ENCODE data around the gene OARD1. TPM values are rescaled to one million over a fixed set of nuclear protein-coding genes. Genes with fewer than 3 reads are reported as not detected.

Gene OARD1
- total RNA-seq, 1 experiment from 2014 or later = 33.7 TPM

GRCh38 chr6:41100871-41101287 lies 28.7 kb upstream of the OARD1 start:
- Mint-ChIP-seq H3K27me3 (ENCODE audit: low read depth) (peaks cover 6% of the 10 kb centered on the region; the same call in 1 of the 2 replicates), H3K4me1 (peaks cover 18% of the 10 kb centered on the region), H3K9me3 (no peaks in the 10 kb centered on the region), H3K4me3 (peak overlapping the region; percentile 48), H3K36me3 (peaks cover 42% of the 10 kb centered on the region), H3K27ac (peak overlapping the region; percentile 80; the same call in 1 of the 2 replicates)
- POLR2A ChIA-PET = interaction anchor here (0.6 to 1.2 kb wide), 6 partner anchors 8 to 756 kb away, joined by 3 read pairs; partner anchors contain the start of gene NFYA
- peak; percentile 94 for DNase-seq (ENCODE audit: low spot score)
- ATAC-seq = peak; percentile 98
- CTCF ChIA-PET = interaction anchor here (0.6 to 5.8 kb wide), 32 partner anchors 9 to 234 kb away, joined by 3 to 115 read pairs (median 5); partner anchors contain the start of genes NCR2, NFYA, OARD1 and TREML1
- no peak for TF ChIP-seq ATF2 (CRISPR knock-in tag; IDR thresholded peaks at IDR 0.05; ENCODE audit: borderline replicate concordance, low read depth)
- TF ChIP-seq ELF4 (CRISPR knock-in tag; IDR thresholded peaks at IDR 0.05; ENCODE audit: low read depth) = no peak
- TF ChIP-seq, protein P1, sequence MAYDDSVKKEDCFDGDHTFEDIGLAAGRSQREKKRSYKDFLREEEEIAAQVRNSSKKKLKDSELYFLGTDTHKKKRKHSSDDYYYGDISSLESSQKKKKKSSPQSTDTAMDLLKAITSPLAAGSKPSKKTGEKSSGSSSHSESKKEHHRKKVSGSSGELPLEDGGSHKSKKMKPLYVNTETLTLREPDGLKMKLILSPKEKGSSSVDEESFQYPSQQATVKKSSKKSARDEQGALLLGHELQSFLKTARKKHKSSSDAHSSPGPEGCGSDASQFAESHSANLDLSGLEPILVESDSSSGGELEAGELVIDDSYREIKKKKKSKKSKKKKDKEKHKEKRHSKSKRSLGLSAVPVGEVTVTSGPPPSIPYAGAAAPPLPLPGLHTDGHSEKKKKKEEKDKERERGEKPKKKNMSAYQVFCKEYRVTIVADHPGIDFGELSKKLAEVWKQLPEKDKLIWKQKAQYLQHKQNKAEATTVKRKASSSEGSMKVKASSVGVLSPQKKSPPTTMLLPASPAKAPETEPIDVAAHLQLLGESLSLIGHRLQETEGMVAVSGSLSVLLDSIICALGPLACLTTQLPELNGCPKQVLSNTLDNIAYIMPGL (CRISPR knock-in tag; IDR thresholded peaks at IDR 0.05) = peak; percentile 63; the same call in 1 of the 2 replicates
- TF ChIP-seq ETV6 (CRISPR knock-in tag; IDR thresholded peaks at IDR 0.05) = 0 out of 2 replicates have a peak, but pooled peaks have one; percentile 55
- TF ChIP-seq, protein P2, sequence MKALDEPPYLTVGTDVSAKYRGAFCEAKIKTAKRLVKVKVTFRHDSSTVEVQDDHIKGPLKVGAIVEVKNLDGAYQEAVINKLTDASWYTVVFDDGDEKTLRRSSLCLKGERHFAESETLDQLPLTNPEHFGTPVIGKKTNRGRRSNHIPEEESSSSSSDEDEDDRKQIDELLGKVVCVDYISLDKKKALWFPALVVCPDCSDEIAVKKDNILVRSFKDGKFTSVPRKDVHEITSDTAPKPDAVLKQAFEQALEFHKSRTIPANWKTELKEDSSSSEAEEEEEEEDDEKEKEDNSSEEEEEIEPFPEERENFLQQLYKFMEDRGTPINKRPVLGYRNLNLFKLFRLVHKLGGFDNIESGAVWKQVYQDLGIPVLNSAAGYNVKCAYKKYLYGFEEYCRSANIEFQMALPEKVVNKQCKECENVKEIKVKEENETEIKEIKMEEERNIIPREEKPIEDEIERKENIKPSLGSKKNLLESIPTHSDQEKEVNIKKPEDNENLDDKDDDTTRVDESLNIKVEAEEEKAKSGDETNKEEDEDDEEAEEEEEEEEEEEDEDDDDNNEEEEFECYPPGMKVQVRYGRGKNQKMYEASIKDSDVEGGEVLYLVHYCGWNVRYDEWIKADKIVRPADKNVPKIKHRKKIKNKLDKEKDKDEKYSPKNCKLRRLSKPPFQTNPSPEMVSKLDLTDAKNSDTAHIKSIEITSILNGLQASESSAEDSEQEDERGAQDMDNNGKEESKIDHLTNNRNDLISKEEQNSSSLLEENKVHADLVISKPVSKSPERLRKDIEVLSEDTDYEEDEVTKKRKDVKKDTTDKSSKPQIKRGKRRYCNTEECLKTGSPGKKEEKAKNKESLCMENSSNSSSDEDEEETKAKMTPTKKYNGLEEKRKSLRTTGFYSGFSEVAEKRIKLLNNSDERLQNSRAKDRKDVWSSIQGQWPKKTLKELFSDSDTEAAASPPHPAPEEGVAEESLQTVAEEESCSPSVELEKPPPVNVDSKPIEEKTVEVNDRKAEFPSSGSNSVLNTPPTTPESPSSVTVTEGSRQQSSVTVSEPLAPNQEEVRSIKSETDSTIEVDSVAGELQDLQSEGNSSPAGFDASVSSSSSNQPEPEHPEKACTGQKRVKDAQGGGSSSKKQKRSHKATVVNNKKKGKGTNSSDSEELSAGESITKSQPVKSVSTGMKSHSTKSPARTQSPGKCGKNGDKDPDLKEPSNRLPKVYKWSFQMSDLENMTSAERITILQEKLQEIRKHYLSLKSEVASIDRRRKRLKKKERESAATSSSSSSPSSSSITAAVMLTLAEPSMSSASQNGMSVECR (CRISPR knock-in tag; IDR thresholded peaks at IDR 0.05; ENCODE audit: borderline replicate concordance) = 0 out of 2 replicates have a peak, but pooled peaks have one; percentile 52
- TF ChIP-seq, protein P3, sequence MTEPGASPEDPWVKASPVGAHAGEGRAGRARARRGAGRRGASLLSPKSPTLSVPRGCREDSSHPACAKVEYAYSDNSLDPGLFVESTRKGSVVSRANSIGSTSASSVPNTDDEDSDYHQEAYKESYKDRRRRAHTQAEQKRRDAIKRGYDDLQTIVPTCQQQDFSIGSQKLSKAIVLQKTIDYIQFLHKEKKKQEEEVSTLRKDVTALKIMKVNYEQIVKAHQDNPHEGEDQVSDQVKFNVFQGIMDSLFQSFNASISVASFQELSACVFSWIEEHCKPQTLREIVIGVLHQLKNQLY (CRISPR knock-in tag; IDR thresholded peaks at IDR 0.05) = no peak
- TF ChIP-seq ZNF219 (CRISPR knock-in tag; IDR thresholded peaks at IDR 0.05; ENCODE audit: borderline replicate concordance) = peak; percentile 49; the same call in 1 of the 2 replicates
- no peak for TF ChIP-seq ATF1 (CRISPR knock-in tag; IDR thresholded peaks at IDR 0.05)
- TF ChIP-seq, protein P4, sequence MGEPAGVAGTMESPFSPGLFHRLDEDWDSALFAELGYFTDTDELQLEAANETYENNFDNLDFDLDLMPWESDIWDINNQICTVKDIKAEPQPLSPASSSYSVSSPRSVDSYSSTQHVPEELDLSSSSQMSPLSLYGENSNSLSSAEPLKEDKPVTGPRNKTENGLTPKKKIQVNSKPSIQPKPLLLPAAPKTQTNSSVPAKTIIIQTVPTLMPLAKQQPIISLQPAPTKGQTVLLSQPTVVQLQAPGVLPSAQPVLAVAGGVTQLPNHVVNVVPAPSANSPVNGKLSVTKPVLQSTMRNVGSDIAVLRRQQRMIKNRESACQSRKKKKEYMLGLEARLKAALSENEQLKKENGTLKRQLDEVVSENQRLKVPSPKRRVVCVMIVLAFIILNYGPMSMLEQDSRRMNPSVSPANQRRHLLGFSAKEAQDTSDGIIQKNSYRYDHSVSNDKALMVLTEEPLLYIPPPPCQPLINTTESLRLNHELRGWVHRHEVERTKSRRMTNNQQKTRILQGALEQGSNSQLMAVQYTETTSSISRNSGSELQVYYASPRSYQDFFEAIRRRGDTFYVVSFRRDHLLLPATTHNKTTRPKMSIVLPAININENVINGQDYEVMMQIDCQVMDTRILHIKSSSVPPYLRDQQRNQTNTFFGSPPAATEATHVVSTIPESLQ (CRISPR knock-in tag; IDR thresholded peaks at IDR 0.05) = no peak
- no peak for TF ChIP-seq RORB (CRISPR knock-in tag; IDR thresholded peaks at IDR 0.05)
- TF ChIP-seq JAZF1 (CRISPR knock-in tag; IDR thresholded peaks at IDR 0.05) = no peak
- TF ChIP-seq ERG (CRISPR knock-in tag; IDR thresholded peaks at IDR 0.05) = no peak
- TF ChIP-seq, protein P5, sequence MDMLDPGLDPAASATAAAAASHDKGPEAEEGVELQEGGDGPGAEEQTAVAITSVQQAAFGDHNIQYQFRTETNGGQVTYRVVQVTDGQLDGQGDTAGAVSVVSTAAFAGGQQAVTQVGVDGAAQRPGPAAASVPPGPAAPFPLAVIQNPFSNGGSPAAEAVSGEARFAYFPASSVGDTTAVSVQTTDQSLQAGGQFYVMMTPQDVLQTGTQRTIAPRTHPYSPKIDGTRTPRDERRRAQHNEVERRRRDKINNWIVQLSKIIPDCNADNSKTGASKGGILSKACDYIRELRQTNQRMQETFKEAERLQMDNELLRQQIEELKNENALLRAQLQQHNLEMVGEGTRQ (CRISPR knock-in tag; IDR thresholded peaks at IDR 0.05) = peak; percentile 52; the same call in 1 of the 2 replicates
- TF ChIP-seq CREB1 (CRISPR knock-in tag; IDR thresholded peaks at IDR 0.05) = no peak
- peak; percentile 71; the same call in 1 of the 2 replicates for TF ChIP-seq RELA (CRISPR knock-in tag; IDR thresholded peaks at IDR 0.05; ENCODE audit: borderline replicate concordance)
- no peak for TF ChIP-seq GTF2I (CRISPR knock-in tag; conservative IDR thresholded peaks at IDR 0.05)
- TF ChIP-seq, protein P6, sequence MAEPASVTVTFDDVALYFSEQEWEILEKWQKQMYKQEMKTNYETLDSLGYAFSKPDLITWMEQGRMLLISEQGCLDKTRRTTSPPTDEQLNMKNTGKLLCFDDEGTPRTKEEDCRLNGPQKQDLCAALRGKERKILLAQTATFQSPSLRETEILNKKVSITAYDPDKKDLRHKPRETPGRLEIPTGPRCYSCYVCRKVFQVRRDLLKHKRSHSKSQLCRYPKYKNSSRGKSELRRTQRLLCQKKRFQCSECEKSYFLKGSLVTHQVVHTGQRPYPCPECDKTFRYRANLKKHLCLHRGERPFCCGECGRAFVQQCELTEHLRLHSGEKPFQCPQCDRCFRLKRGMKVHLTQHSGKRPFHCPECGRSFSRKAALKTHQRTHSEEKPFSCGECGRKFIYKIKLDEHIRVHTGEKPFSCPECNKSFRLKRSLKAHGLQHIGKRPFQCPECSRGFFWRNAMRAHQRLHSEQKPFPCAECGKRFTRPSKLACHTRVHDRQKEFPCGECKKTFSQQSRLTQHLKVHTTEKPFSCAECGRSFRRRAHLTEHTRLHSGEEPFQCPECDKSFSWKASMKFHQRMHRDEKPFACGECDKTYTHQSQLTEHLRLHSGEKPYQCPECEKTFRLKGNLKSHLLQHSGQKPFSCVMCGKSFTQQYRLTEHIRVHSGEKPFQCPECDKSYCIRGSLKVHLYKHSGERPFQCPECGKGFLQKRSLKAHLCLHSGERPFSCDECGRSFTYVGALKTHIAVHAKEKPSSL (CRISPR knock-in tag; conservative IDR thresholded peaks at IDR 0.05) = no peak
- TF ChIP-seq SMAD3 (CRISPR knock-in tag; IDR thresholded peaks at IDR 0.05; ENCODE audit: borderline replicate concordance) = no peak
- no peak for TF ChIP-seq ZBTB21 (CRISPR knock-in tag; IDR thresholded peaks at IDR 0.05; ENCODE audit: borderline replicate concordance)
- TF ChIP-seq ESRRA (CRISPR knock-in tag; IDR thresholded peaks at IDR 0.05; ENCODE audit: borderline replicate concordance) = no peak

Data from WTC11 (cell line).